Loucy (cell line): ENCODE measurements around the gene CEMIP2.

Experiments
- CTCF ChIP-seq: fragments of 200-600 bp; sonication (generic); conservative IDR thresholded peaks from 2 replicates; pipeline ENCODE4 v1.5.1; 2014; ENCODE audit warnings: mild to moderate bottlenecking, antibody characterized with exemption, low read length
- EZH2phosphoT487 ChIP-seq: fragments of 200-600 bp; IDR thresholded peaks from 2 replicates; pipeline ENCODE4 v1.6.1; 2018; ENCODE audit warnings: antibody characterized with exemption, mild to moderate bottlenecking, moderate library complexity, borderline replicate concordance

GRCh38 chr9:71670121-71670520, 98.2 kb downstream of the CEMIP2 start:
- TF ChIP-seq CTCF, result no peak
- TF ChIP-seq EZH2phosphoT487, result no peak
